Epithelial cell of proximal tubule (primary cell): ENCODE data around the gene NABP2. TPM values are rescaled to one million over a fixed set of nuclear protein-coding genes. Genes with fewer than 3 reads are reported as not detected.

ENCODE experiments used
- DNase-seq: peaks from one replicate; pipeline ENCODE4 v3.0.0-alpha.2; 2011; ENCODE audit warnings: low read depth
- H3K4me3 ChIP-seq: 2 replicates; pipeline ENCODE4 v1.5.1; 2011; ENCODE audit warnings: low read depth, mild to moderate bottlenecking, low read length
- CTCF ChIP-seq: conservative IDR thresholded peaks from 2 replicates; pipeline ENCODE4 v1.5.1; 2012; ENCODE audit warnings: low read depth, mild to moderate bottlenecking, low read length
- total RNA-seq: library from RNA; depleted of rRNA; stranded (reverse); fragments of >200 nt; gene quantifications from 2 replicates; pipeline ENCODE4 v1.2.3, GENCODE V29; 2015

NABP2 gene
- total RNA-seq, 1 donor from 2014 or later: 22.7 TPM

- no peak for TF ChIP-seq CTCF
Observed at GRCh38 chr12:56274299-56274698, 50.2 kb downstream of the NABP2 start.

GRCh38 chr12:56278905-56279304 is 54.8 kb downstream of the NABP2 start:
- no peak overlapping the region for H3K4me3 ChIP-seq
- DNase-seq: no peak
- TF ChIP-seq CTCF: no peak

More at GRCh38 chr12:56274299-56274698, 50.2 kb downstream of the NABP2 start:
- no peak for DNase-seq
- no peak overlapping the region for H3K4me3 ChIP-seq

Other genes starting within 250 kb of the NABP2 start
- 12.9 and 15.7 TPM in 2 replicates for gene SUOX, start 227.1 kb upstream of the NABP2 start, total RNA-seq
- 0.94 and 3.1 TPM in 2 replicates for gene IKZF4, start 203.3 kb upstream of the NABP2 start, total RNA-seq
- gene RPS26, start 182.4 kb upstream of the NABP2 start, total RNA-seq: 3,534 and 3,636 TPM in 2 replicates
- 14.3 and 24.2 TPM in 2 replicates for gene ERBB3, start 144.2 kb upstream of the NABP2 start, total RNA-seq
- gene PA2G4, start 119.8 kb upstream of the NABP2 start, total RNA-seq: 230 and 332 TPM in 2 replicates
- gene RPL41, start 107.7 kb upstream of the NABP2 start, total RNA-seq: 3,901 and 5,792 TPM in 2 replicates
- 1.8 and 2.7 TPM in 2 replicates for gene ZC3H10, start 106.1 kb upstream of the NABP2 start, total RNA-seq
- gene ESYT1, start 96.1 kb upstream of the NABP2 start, total RNA-seq: 384 and 464 TPM in 2 replicates
- 119 and 133 TPM in 2 replicates for gene MYL6B, start 71.8 kb upstream of the NABP2 start, total RNA-seq
- gene MYL6, start 66.0 kb upstream of the NABP2 start, total RNA-seq: 3,822 and 3,955 TPM in 2 replicates
- gene SMARCC2, start 34.9 kb upstream of the NABP2 start, total RNA-seq: 34.9 and 43.9 TPM in 2 replicates
- gene RNF41, start 2.4 kb upstream of the NABP2 start, total RNA-seq: 25.1 and 48.4 TPM in 2 replicates
- gene SLC39A5, start 5.7 kb downstream of the NABP2 start, total RNA-seq: not detected in 2 replicates
- 29.6 and 31.3 TPM in 2 replicates for gene ANKRD52, start 34.0 kb downstream of the NABP2 start, total RNA-seq
- 10.9 and 18.8 TPM in 2 replicates for gene COQ10A, start 42.6 kb downstream of the NABP2 start, total RNA-seq
- gene CS, start 76.0 kb downstream of the NABP2 start, total RNA-seq: 133 and 174 TPM in 2 replicates
- gene CNPY2, start 91.6 kb downstream of the NABP2 start, total RNA-seq: 141 and 155 TPM in 2 replicates
- 12.1 and 15.0 TPM in 2 replicates for gene PAN2, start 109.7 kb downstream of the NABP2 start, total RNA-seq
- 13.4 and 26.1 TPM in 2 replicates for gene IL23A, start 114.5 kb downstream of the NABP2 start, total RNA-seq
- gene STAT2, start 135.8 kb downstream of the NABP2 start, total RNA-seq: 39.2 and 48.2 TPM in 2 replicates
- not detected in 2 replicates for gene APOF, start 138.5 kb downstream of the NABP2 start, total RNA-seq
- gene TIMELESS, start 225.1 kb downstream of the NABP2 start, total RNA-seq: 30.2 and 35.0 TPM in 2 replicates
- not detected in 2 replicates for gene MIP, start 230.3 kb downstream of the NABP2 start, total RNA-seq
- 1.6 and 2.1 TPM in 2 replicates for gene SPRYD4, start 244.2 kb downstream of the NABP2 start, total RNA-seq